Measurements from ENCODE around the gene ACOT7. TPM values are rescaled to one million over a fixed set of nuclear protein-coding genes. Genes with fewer than 3 reads are reported as not detected.

Gene ACOT7
- total RNA-seq, 6 donors from 2014 or later = 8.2 to 33.4 (median 26.5) TPM

- TF ChIP-seq EP300 (IDR thresholded peaks at IDR 0.05) (no peak), POLR2AphosphoS5 (IDR thresholded peaks at IDR 0.05) (no peak), POLR2A (IDR thresholded peaks at IDR 0.05) (no peak), CTCF (IDR thresholded peaks at IDR 0.05) (no peak)
Observed at GRCh38 chr1:6336776-6337622, 56.6 kb downstream of the ACOT7 start.

DNA sequence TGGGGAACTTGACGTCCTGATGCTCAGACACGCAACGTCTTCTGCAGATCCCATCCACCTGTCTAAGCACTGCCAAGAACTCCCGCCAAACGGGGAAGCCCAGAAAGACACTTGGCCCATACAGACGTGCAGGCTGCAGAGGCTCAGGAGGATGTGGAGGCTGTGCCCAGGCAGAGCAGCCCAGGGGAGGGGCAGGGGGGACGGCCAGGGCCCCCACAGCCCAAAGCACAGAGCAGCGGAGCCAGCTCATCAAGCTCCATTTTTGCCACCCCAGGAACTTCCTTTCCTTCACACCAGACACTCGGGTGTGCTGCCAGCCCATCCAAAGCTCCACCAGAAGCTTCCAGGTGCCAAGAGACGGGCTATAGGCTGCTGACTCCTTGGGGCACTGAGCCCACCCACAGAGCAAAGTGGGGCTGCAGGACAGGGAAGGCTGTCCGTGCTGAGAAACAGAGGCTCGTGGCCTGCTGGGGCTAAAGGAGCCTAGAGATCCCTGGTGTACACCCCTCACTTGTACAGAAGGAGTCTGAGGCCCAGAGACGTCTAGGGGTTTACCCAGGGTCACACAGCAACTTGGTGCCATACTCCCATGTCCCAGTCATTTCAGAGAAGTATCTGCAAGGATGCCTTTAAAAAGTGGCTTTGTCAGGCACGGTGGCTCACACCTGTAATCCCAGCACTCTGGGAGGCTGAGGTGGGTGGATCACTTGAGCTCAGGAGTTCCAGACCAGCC is 59.1 kb downstream of the ACOT7 start:
- Histone ChIP-seq H3K27me3 (no peaks in the 10 kb centered on the region), H3K27ac (no peak overlapping the region), H3K36me3 (peaks cover 0 to 11% (median 5%) of the 10 kb centered on the region in 4 donors), H3K4me3 (no peak overlapping the region), H3K4me1 (no peaks in the 10 kb centered on the region), H3K9me3 (no peaks in the 10 kb centered on the region)
- 84 to 93% methylated on average over 10 to 14 of the region's 14 CpGs for WGBS, 2 donors
- TF ChIP-seq POLR2AphosphoS5 (IDR thresholded peaks at IDR 0.05) (no peak), EP300 (IDR thresholded peaks at IDR 0.05) (no peak)
- ATAC-seq (ENCODE audit: low FRiP score in 2 of 2) = no peak
- no peak for DNase-seq

More at GRCh38 chr1:6336776-6337622, 56.6 kb downstream of the ACOT7 start:
- 93 to 96% methylated on average over 14 to 21 of the region's 22 CpGs for WGBS, 2 donors
- DNase-seq (no peak), ATAC-seq (ENCODE audit: low FRiP score in 2 of 2) (no peak)
- Histone ChIP-seq H3K27me3 (no peaks in the 10 kb centered on the region), H3K4me1 (no peaks in the 10 kb centered on the region), H3K27ac (no peak overlapping the region), H3K36me3 (peaks cover 0 to 11% (median 5%) of the 10 kb centered on the region in 4 donors), H3K9me3 (no peaks in the 10 kb centered on the region), H3K4me3 (no peak overlapping the region)

DNA sequence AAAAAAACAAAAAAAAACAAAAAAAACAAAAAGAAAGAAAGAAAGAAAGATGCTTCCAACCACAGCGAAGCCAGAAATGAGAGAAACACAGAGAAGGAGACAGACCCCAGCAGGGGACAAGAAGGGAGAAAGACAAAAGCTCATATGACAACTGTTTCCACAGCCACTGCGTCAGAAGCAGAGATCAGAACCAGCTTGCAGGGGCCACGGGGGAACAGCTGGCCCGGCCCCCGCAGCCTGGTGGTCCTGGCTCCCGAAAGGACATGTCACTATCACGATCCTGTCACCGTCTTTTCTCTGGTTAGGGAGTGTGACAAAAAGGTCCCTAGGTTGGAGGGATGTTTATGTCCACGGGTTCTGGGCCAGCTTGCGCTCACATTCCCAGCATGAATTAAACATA is 60.7 kb downstream of the ACOT7 start:
- H3K27ac ChIP-seq = no peak overlapping the region
- ATAC-seq (ENCODE audit: low FRiP score in 2 of 2) (no peak), DNase-seq (no peak)
- H3K4me1 ChIP-seq = no peaks in the 10 kb centered on the region
- no peaks in the 10 kb centered on the region for H3K36me3 ChIP-seq
- WGBS, 2 donors = 80 to 94% methylated on average over 10 of the region's 10 CpGs
- H3K9me3 ChIP-seq = no peaks in the 10 kb centered on the region
- no peaks in the 10 kb centered on the region for H3K27me3 ChIP-seq
- no peak overlapping the region for H3K4me3 ChIP-seq
- TF ChIP-seq POLR2AphosphoS5 (IDR thresholded peaks at IDR 0.05) = no peak
- no peak for TF ChIP-seq POLR2A (IDR thresholded peaks at IDR 0.05)
- no peak for TF ChIP-seq EP300 (IDR thresholded peaks at IDR 0.05)
- no peak for TF ChIP-seq CTCF (IDR thresholded peaks at IDR 0.05)

GRCh38 chr1:6331543-6332273 is 61.9 kb downstream of the ACOT7 start:
- ATAC-seq (ENCODE audit: low FRiP score in 2 of 2) = no peak
- 71 to 79% methylated on average over 15 to 17 of the region's 18 CpGs for WGBS, 2 donors
- Histone ChIP-seq H3K4me3 (no peak overlapping the region), H3K27me3 (no peaks in the 10 kb centered on the region), H3K9me3 (no peaks in the 10 kb centered on the region), H3K27ac (no peak overlapping the region), H3K36me3 (no peaks in the 10 kb centered on the region), H3K4me1 (no peaks in the 10 kb centered on the region)
- no peak for DNase-seq
- no peak for TF ChIP-seq POLR2AphosphoS5 (IDR thresholded peaks at IDR 0.05)
- no peak for TF ChIP-seq CTCF (IDR thresholded peaks at IDR 0.05)
- no peak for TF ChIP-seq EP300 (IDR thresholded peaks at IDR 0.05)
- no peak for TF ChIP-seq POLR2A (IDR thresholded peaks at IDR 0.05)

GRCh38 chr1:6330410-6330911 is 63.1 kb downstream of the ACOT7 start:
- no peaks in the 10 kb centered on the region for H3K4me1 ChIP-seq
- DNase-seq = no peak
- no peak overlapping the region for H3K27ac ChIP-seq
- TF ChIP-seq CTCF (IDR thresholded peaks at IDR 0.05) = no peak
- TF ChIP-seq POLR2A (IDR thresholded peaks at IDR 0.05) = no peak
- TF ChIP-seq POLR2AphosphoS5 (IDR thresholded peaks at IDR 0.05) = no peak
- TF ChIP-seq EP300 (IDR thresholded peaks at IDR 0.05) = no peak
- H3K4me3 ChIP-seq = no peak overlapping the region
- no peaks in the 10 kb centered on the region for H3K36me3 ChIP-seq
- H3K27me3 ChIP-seq = no peaks in the 10 kb centered on the region
- no peaks in the 10 kb centered on the region for H3K9me3 ChIP-seq
- no peak for ATAC-seq (ENCODE audit: low FRiP score in 2 of 2)
- WGBS, 2 donors = 70 to 80% methylated on average over 16 of the region's 16 CpGs
